ENCODE results near the gene TMEM187. TPM values are rescaled to one million over a fixed set of nuclear protein-coding genes. Genes with fewer than 3 reads are reported as not detected.

TMEM187 gene
- total and polyA plus RNA-seq, 2 donors from 2014 or later: 9.6 to 12.4 TPM

GRCh38 chrX:153968255-153968654 lies 4.3 kb upstream of the TMEM187 start:
- no peak for TF ChIP-seq CTCF (IDR thresholded peaks at IDR 0.05; ENCODE audit: borderline replicate concordance, extremely low read depth, insufficient read depth)
- H3K9me3 ChIP-seq (ENCODE audit: control insufficient read depth in 2 of 3, insufficient read depth in 1 of 3, low read length in 3 of 3): no peaks in the 10 kb centered on the region
- intact Hi-C loops (cut with DNase I): no loop called here
- no peak overlapping the region for H3K27ac ChIP-seq (ENCODE audit: low read depth in 2 of 2, low read length in 2 of 2)
- H3K4me1 ChIP-seq (ENCODE audit: control insufficient read depth in 2 of 3, insufficient read depth in 2 of 3, low read depth in 1 of 3, low read length in 3 of 3): peaks cover 0 to 34% (median 19%) of the 10 kb centered on the region in 3 donors
- H3K36me3 ChIP-seq (ENCODE audit: control insufficient read depth in 2 of 3, insufficient read depth in 3 of 3, low read length in 3 of 3): no peaks in the 10 kb centered on the region
- peak overlapping the region in 1 of 3 donors; percentile 88 for H3K4me3 ChIP-seq (ENCODE audit: low read length in 3 of 3)
- FAIRE-seq (no peak), DNase-seq (no peak)
- no peak overlapping the region for H3K9ac ChIP-seq (ENCODE audit: low read length in 3 of 3)
- H3K27me3 ChIP-seq (ENCODE audit: control insufficient read depth, insufficient read depth, low read length): no peaks in the 10 kb centered on the region

GRCh38 chrX:153968754-153969124 lies 3.8 kb upstream of the TMEM187 start:
- H3K27ac ChIP-seq (ENCODE audit: low read depth in 2 of 2, low read length in 2 of 2): no peak overlapping the region
- DNase-seq (peak in 3 of 5 donors; percentile 18 to 75 (median 36)), FAIRE-seq (no peak)
- intact Hi-C loops (cut with DNase I): no loop called here
- H3K9me3 ChIP-seq (ENCODE audit: control insufficient read depth in 2 of 3, insufficient read depth in 1 of 3, low read length in 3 of 3): no peaks in the 10 kb centered on the region
- peaks cover 0 to 39% (median 20%) of the 10 kb centered on the region in 3 donors for H3K4me1 ChIP-seq (ENCODE audit: control insufficient read depth in 2 of 3, insufficient read depth in 2 of 3, low read depth in 1 of 3, low read length in 3 of 3)
- peak overlapping the region in 1 of 3 donors; percentile 88 for H3K4me3 ChIP-seq (ENCODE audit: low read length in 3 of 3)
- H3K36me3 ChIP-seq (ENCODE audit: control insufficient read depth in 2 of 3, insufficient read depth in 3 of 3, low read length in 3 of 3): no peaks in the 10 kb centered on the region
- H3K27me3 ChIP-seq (ENCODE audit: control insufficient read depth, insufficient read depth, low read length): no peaks in the 10 kb centered on the region
- no peak overlapping the region for H3K9ac ChIP-seq (ENCODE audit: low read length in 3 of 3)
- TF ChIP-seq CTCF (IDR thresholded peaks at IDR 0.05; ENCODE audit: borderline replicate concordance, extremely low read depth, insufficient read depth): no peak

GRCh38 chrX:153969125-153969903 lies 3.2 kb upstream of the TMEM187 start:
- Histone ChIP-seq H3K36me3 (ENCODE audit: control insufficient read depth in 2 of 3, insufficient read depth in 3 of 3, low read length in 3 of 3) (no peaks in the 10 kb centered on the region), H3K9ac (ENCODE audit: low read length in 3 of 3) (peak overlapping the region in 2 of 3 donors; percentile 32 to 40), H3K27ac (ENCODE audit: low read depth in 2 of 2, low read length in 2 of 2) (peak overlapping the region in 1 of 2 donors; percentile 47), H3K27me3 (ENCODE audit: control insufficient read depth, insufficient read depth, low read length) (no peaks in the 10 kb centered on the region), H3K9me3 (ENCODE audit: control insufficient read depth in 2 of 3, insufficient read depth in 1 of 3, low read length in 3 of 3) (no peaks in the 10 kb centered on the region), H3K4me3 (ENCODE audit: low read length in 3 of 3) (peak overlapping the region; percentile 36 to 88 (median 50)), H3K4me1 (ENCODE audit: control insufficient read depth in 2 of 3, insufficient read depth in 2 of 3, low read depth in 1 of 3, low read length in 3 of 3) (peaks cover 0 to 44% (median 24%) of the 10 kb centered on the region in 3 donors)
- peak in 1 of 5 donors; percentile 80 for DNase-seq
- TF ChIP-seq CTCF (IDR thresholded peaks at IDR 0.05; ENCODE audit: borderline replicate concordance, extremely low read depth, insufficient read depth): no peak
- intact Hi-C loops (cut with DNase I): no loop called here
- FAIRE-seq: no peak

All from kidney (tissue), 14 donors.